T-cell (primary cell): Measurements from ENCODE around the gene SSC5D. TPM values are rescaled to one million over a fixed set of nuclear protein-coding genes. Genes with fewer than 3 reads are reported as not detected.

Experiments used
- ATAC-seq, 4 experiments: fragments of 200-7000 bp in 3 of 4; fragments of 150-1000 bp in 1 of 4; cut with Tn5 transposase; replicated peaks in 1 of 4; 1 replicate in 3 of 4; 2 replicates in 1 of 4; pipeline ENCODE4 v1.10.0; 2021; ENCODE audit warnings: moderate library complexity in 3 of 4, mild to moderate bottlenecking in 2 of 4, moderate number of reproducible peaks in 1 of 4
- CTCF ChIA-PET, 2 donors: fragments of 300-600 bp; sonication (Branson Sonifier 250); formaldehyde crosslinking; loops; one replicate each; lab custom pipeline; 2022; ENCODE audit warnings: antibody characterized with exemption in 2 of 2; lab: Charles Lee
- POLR2A ChIA-PET, 2 donors: fragments of 300-600 bp; sonication (Branson Sonifier 250); formaldehyde crosslinking; loops; one replicate each; lab custom pipeline; 2022; ENCODE audit warnings: antibody characterized with exemption in 2 of 2; lab: Charles Lee
- DNase-seq, 35 experiments: peaks; one replicate each; pipeline versions ENCODE4 v3.0.0 to v3.0.0-alpha.2; 2013 to 2023
- H3K27ac ChIP-seq: one replicate; pipeline ENCODE4 v1.5.1; 2013; ENCODE audit warnings: low read length
- H3K27me3 ChIP-seq, 2 experiments: replicated peaks in 1 of 2; 1 replicate in 1 of 2; 2 replicates in 1 of 2; pipeline versions ENCODE4 v1.6.1 to v1.7.0; 2013; ENCODE audit warnings: low read length in 1 of 2, mixed read lengths in 1 of 2; ENCODE audit not compliant: control insufficient read depth in 2 of 2, insufficient read depth in 2 of 2; ENCODE audit errors: extremely low read depth in 1 of 2
- H3K36me3 ChIP-seq, 2 donors: 1 replicate in 1 of 2; 2 replicates in 1 of 2; pipeline versions ENCODE4 v1.6.1 to v1.7.0; 2013; ENCODE audit warnings: low read length in 1 of 2; ENCODE audit not compliant: control insufficient read depth in 2 of 2, insufficient read depth in 1 of 2; ENCODE audit errors: extremely low read depth in 1 of 2
- H3K4me1 ChIP-seq, 2 experiments: 1 replicate in 1 of 2; 2 replicates in 1 of 2; pipeline versions ENCODE4 v1.6.1 to v1.7.0; 2013; ENCODE audit warnings: low read length in 2 of 2, mixed read lengths in 1 of 2; ENCODE audit not compliant: insufficient read depth in 2 of 2, control insufficient read depth in 1 of 2; ENCODE audit errors: extremely low read depth in 1 of 2
- H3K4me3 ChIP-seq, 2 donors: 1 replicate in 1 of 2; 2 replicates in 1 of 2; pipeline versions ENCODE4 v1.5.1 to v1.7.0; 2013; ENCODE audit warnings: mild to moderate bottlenecking in 2 of 2, low read length in 1 of 2, moderate library complexity in 1 of 2; ENCODE audit not compliant: control insufficient read depth in 1 of 2; ENCODE audit errors: extremely low read depth in 1 of 2
- H3K9me3 ChIP-seq: 2 replicates; pipeline ENCODE4 v1.7.0; 2013
- H3K27ac Mint-ChIP-seq, 2 donors: one replicate each; pipeline ENCODE4 v1.8.0; 2020 to 2021; ENCODE audit warnings: mild to moderate bottlenecking in 2 of 2, mixed read lengths in 2 of 2
- H3K27me3 Mint-ChIP-seq, 2 donors: one replicate each; pipeline ENCODE4 v1.8.0; 2021 to 2022; ENCODE audit warnings: mixed read lengths in 2 of 2
- H3K36me3 Mint-ChIP-seq: one replicate; pipeline ENCODE4 v1.8.0; 2021; ENCODE audit warnings: mixed read lengths
- H3K4me1 Mint-ChIP-seq, 3 donors: one replicate each; pipeline ENCODE4 v1.8.0; 2020 to 2022; ENCODE audit warnings: mixed read lengths in 3 of 3, mild to moderate bottlenecking in 1 of 3
- H3K4me3 Mint-ChIP-seq, 3 donors: one replicate each; pipeline ENCODE4 v1.8.0; 2020 to 2022; ENCODE audit warnings: mild to moderate bottlenecking in 3 of 3, mixed read lengths in 3 of 3, moderate library complexity in 3 of 3
- H3K9me3 Mint-ChIP-seq, 3 donors: one replicate each; pipeline ENCODE4 v1.8.0; 2020 to 2022; ENCODE audit warnings: mixed read lengths in 3 of 3
- WGBS: methylation state at CpG from one replicate; pipeline ENCODE4 v1.1.5; 2013; ENCODE audit warnings: missing lambda C conversion rate; ENCODE audit not compliant: insufficient coverage; 5-methylcytosine and 5-hydroxymethylcytosine counted together
- total RNA-seq, 35 experiments: library from RNA in 6 of 35; stranded (reverse) in 6 of 35; fragments of 120-200 nt in 1 of 35; gene quantifications; one replicate each; pipeline versions ENCODE4 v1.2.1 to v1.2.4 and lab custom pipeline; 2013 to 2026

The SSC5D gene
- total RNA-seq, 5 donors from 2014 or later (not counting 1 experiment from before 2014, with no cell fraction given) = 0.38 to 1.3 (median 0.66) TPM

GRCh38 chr19:55452749-55453346 is 35.4 kb upstream of the SSC5D start:
- Mint-ChIP-seq H3K27me3 (peaks cover 21 to 25% of the 10 kb centered on the region in 2 donors), H3K4me1 (peaks cover 11 to 25% (median 20%) of the 10 kb centered on the region in 3 donors), H3K9me3 (no peaks in the 10 kb centered on the region), H3K36me3 (peaks cover 11% of the 10 kb centered on the region), H3K27ac (no peak overlapping the region), H3K4me3 (peak overlapping the region in 2 of 3 donors; percentile 13 to 72)
- POLR2A ChIA-PET = interaction anchor here in 1 of 2 donors (0.6 kb wide), 1 partner anchor 146 kb away, joined by 5 read pairs; the partner anchor contains the start of gene FIZ1
- Histone ChIP-seq H3K9me3 (no peaks in the 10 kb centered on the region), H3K4me3 (no peak overlapping the region), H3K4me1 (peaks cover 5 to 25% of the 10 kb centered on the region in 2 experiments), H3K36me3 (no peaks in the 10 kb centered on the region), H3K27me3 (peaks cover 0 to 56% of the 10 kb centered on the region in 2 experiments), H3K27ac (no peak overlapping the region)
- ATAC-seq (peak in 3 of 4 experiments; percentile 36 to 73 (median 38)), DNase-seq (peak in 12 of 35 experiments; percentile 25 to 60 (median 36))
- CTCF ChIA-PET = interaction anchor here (0.6 to 1.2 kb wide), 4 partner anchors 13 to 332 kb away, joined by 3 to 4 read pairs (median 4); no protein-coding TSS in a partner anchor
- WGBS = 24% methylated on average over 26 of the region's 34 CpGs

GRCh38 chr19:55453511-55454260 is 34.5 kb upstream of the SSC5D start:
- peaks cover 21 to 25% of the 10 kb centered on the region in 2 donors for H3K27me3 Mint-ChIP-seq
- ChIA-PET POLR2A (no interaction called here), CTCF (interaction anchor here (0.6 to 1.2 kb wide), 5 partner anchors 13 to 333 kb away, joined by 3 to 5 read pairs (median 4); no protein-coding TSS in a partner anchor)
- Histone ChIP-seq H3K4me3 (no peak overlapping the region), H3K27me3 (peaks cover 0 to 56% of the 10 kb centered on the region in 2 experiments), H3K4me1 (peaks cover 5 to 25% of the 10 kb centered on the region in 2 experiments), H3K27ac (no peak overlapping the region), H3K36me3 (no peaks in the 10 kb centered on the region), H3K9me3 (no peaks in the 10 kb centered on the region)
- no peak overlapping the region for H3K27ac Mint-ChIP-seq
- H3K4me1 Mint-ChIP-seq = peaks cover 11 to 25% (median 20%) of the 10 kb centered on the region in 3 donors
- peak overlapping the region in 2 of 3 donors; percentile 13 to 72 for H3K4me3 Mint-ChIP-seq
- ATAC-seq = no peak
- no peaks in the 10 kb centered on the region for H3K9me3 Mint-ChIP-seq
- 97% methylated on average over 10 of the region's 12 CpGs for WGBS
- no peak for DNase-seq
- peaks cover 11% of the 10 kb centered on the region for H3K36me3 Mint-ChIP-seq

- peak overlapping the region in 1 of 3 donors; percentile 35 for H3K4me3 Mint-ChIP-seq
- CTCF ChIA-PET = no interaction called here
- WGBS = 72% methylated on average over 11 of the region's 14 CpGs
Observed at GRCh38 chr19:55454787-55455243, 33.4 kb upstream of the SSC5D start.

GRCh38 chr19:55455576-55456235 is 32.5 kb upstream of the SSC5D start:
- CTCF ChIA-PET = no interaction called here
- Mint-ChIP-seq H3K9me3 (no peaks in the 10 kb centered on the region), H3K36me3 (peaks cover 11% of the 10 kb centered on the region), H3K27ac (no peak overlapping the region), H3K4me1 (peaks cover 20 to 30% (median 24%) of the 10 kb centered on the region in 3 donors), H3K27me3 (peaks cover 17 to 20% of the 10 kb centered on the region in 2 donors), H3K4me3 (no peak overlapping the region)
- WGBS = 76% methylated on average over 11 of the region's 11 CpGs
- H3K36me3 ChIP-seq = no peaks in the 10 kb centered on the region
- DNase-seq (no peak), ATAC-seq (no peak)
- no peak overlapping the region for H3K27ac ChIP-seq
- peaks cover 5 to 29% of the 10 kb centered on the region in 2 experiments for H3K4me1 ChIP-seq
- H3K27me3 ChIP-seq = peaks cover 0 to 38% of the 10 kb centered on the region in 2 experiments
- H3K4me3 ChIP-seq = no peak overlapping the region
- no peaks in the 10 kb centered on the region for H3K9me3 ChIP-seq
- POLR2A ChIA-PET = no interaction called here

More at GRCh38 chr19:55454787-55455243, 33.4 kb upstream of the SSC5D start:
- Mint-ChIP-seq H3K36me3 (peaks cover 11% of the 10 kb centered on the region), H3K9me3 (no peaks in the 10 kb centered on the region), H3K27ac (no peak overlapping the region), H3K27me3 (peaks cover 21 to 24% of the 10 kb centered on the region in 2 donors), H3K4me1 (peaks cover 11 to 25% (median 20%) of the 10 kb centered on the region in 3 donors)
- DNase-seq (peak in 25 of 35 experiments; percentile 20 to 61 (median 44)), ATAC-seq (peak in 1 of 4 experiments; percentile 35)
- Histone ChIP-seq H3K27ac (no peak overlapping the region), H3K4me1 (peaks cover 5 to 25% of the 10 kb centered on the region in 2 experiments), H3K36me3 (no peaks in the 10 kb centered on the region), H3K27me3 (peaks cover 0 to 45% of the 10 kb centered on the region in 2 experiments), H3K9me3 (no peaks in the 10 kb centered on the region), H3K4me3 (no peak overlapping the region)
- POLR2A ChIA-PET = no interaction called here

- Histone ChIP-seq H3K36me3 (no peaks in the 10 kb centered on the region), H3K4me3 (no peak overlapping the region), H3K9me3 (no peaks in the 10 kb centered on the region), H3K27ac (no peak overlapping the region), H3K27me3 (peaks cover 0 to 33% of the 10 kb centered on the region in 2 experiments), H3K4me1 (peaks cover 5 to 31% of the 10 kb centered on the region in 2 experiments)
- CTCF ChIA-PET = no interaction called here
- DNase-seq (no peak), ATAC-seq (no peak)
- POLR2A ChIA-PET = no interaction called here
- 94% methylated on average over 13 of the region's 14 CpGs for WGBS
- Mint-ChIP-seq H3K4me3 (no peak overlapping the region), H3K4me1 (peaks cover 23 to 31% (median 26%) of the 10 kb centered on the region in 3 donors), H3K27ac (no peak overlapping the region), H3K9me3 (no peaks in the 10 kb centered on the region), H3K36me3 (peaks cover 11% of the 10 kb centered on the region), H3K27me3 (peaks cover 14 to 20% of the 10 kb centered on the region in 2 donors)
Observed at GRCh38 chr19:55456347-55456746, 31.9 kb upstream of the SSC5D start.
